HepG2 (cell line): ENCODE measurements around the gene SIRT7. TPM values are rescaled to one million over a fixed set of nuclear protein-coding genes. Genes with fewer than 3 reads are reported as not detected.

ENCODE experiments used
- CERS6 ChIP-seq: sonication (generic); formaldehyde crosslinking; IDR thresholded peaks from 2 replicates; pipeline ENCODE4 v1.5.0; 2020; ENCODE audit warnings: missing genetic modification reagents
- MAX ChIP-seq: IDR thresholded peaks from 2 replicates; pipeline ENCODE4 v1.6.1; 2012; ENCODE audit warnings: inconsistent platforms
- MXI1 ChIP-seq: IDR thresholded peaks from 3 replicates; pipeline ENCODE4 v1.6.1; 2012; ENCODE audit warnings: low read depth, low read length, inconsistent platforms, borderline replicate concordance
- NR2F1 ChIP-seq, 2 experiments: fragments of 450-650 bp in 1 of 2; formaldehyde crosslinking in 1 of 2; IDR thresholded peaks; 2 replicates each; pipeline versions ENCODE4 v1.5.0 to v1.6.1; 2016 to 2020; ENCODE audit warnings: mild to moderate bottlenecking in 1 of 2, missing compliant biosample characterization in 1 of 2, missing genetic modification reagents in 1 of 2, moderate library complexity in 1 of 2
- PLRG1 ChIP-seq: fragments of 450-650 bp; conservative IDR thresholded peaks from 2 replicates; pipeline ENCODE4 v1.6.1; 2016
- POLR2G ChIP-seq: fragments of 200-400 bp; formaldehyde crosslinking; IDR thresholded peaks from 2 replicates; pipeline ENCODE4 v1.6.1; 2018; ENCODE audit warnings: mild to moderate bottlenecking, low read depth, low read length, moderate library complexity
- REL ChIP-seq: sonication (generic); formaldehyde crosslinking; conservative IDR thresholded peaks from 2 replicates; pipeline ENCODE4 v1.8.0; 2022; ENCODE audit warnings: mild to moderate bottlenecking, missing genetic modification reagents, moderate library complexity
- TGIF2 ChIP-seq: IDR thresholded peaks from 2 replicates; pipeline ENCODE4 v1.6.1; 2016; ENCODE audit warnings: control low read depth, missing compliant biosample characterization
- ZNF136 ChIP-seq: sonication (generic); formaldehyde crosslinking; IDR thresholded peaks from 2 replicates; pipeline ENCODE4 v1.8.1; 2022; ENCODE audit warnings: low read depth, mild to moderate bottlenecking, moderate library complexity, missing genetic modification reagents
- ZNF552 ChIP-seq: sonication (generic); formaldehyde crosslinking; IDR thresholded peaks from 2 replicates; pipeline ENCODE4 v1.9.0; 2022; ENCODE audit warnings: missing genetic modification reagents, mild to moderate bottlenecking, borderline replicate concordance
- ZNF691 ChIP-seq: sonication (generic); formaldehyde crosslinking; IDR thresholded peaks from 2 replicates; pipeline ENCODE4 v1.4.0; 2020; ENCODE audit warnings: missing genetic modification reagents, low read depth, mild to moderate bottlenecking, borderline replicate concordance
- ZNF850 ChIP-seq: sonication (generic); formaldehyde crosslinking; conservative IDR thresholded peaks from 2 replicates; pipeline ENCODE4 v1.9.0; 2021; ENCODE audit warnings: mild to moderate bottlenecking, missing genetic modification reagents
- polyA plus RNA-seq, 8 experiments: library from polyadenylated mRNA; depleted of rRNA in 3 of 8; stranded (reverse) in 7 of 8; unstranded in 1 of 8; fragments of >200 nt; fragmentation: Illumina TruSeq in 4 of 8; extraction: Trizol in 4 of 8; gene quantifications; 2 replicates each; pipeline versions ENCODE4 v1.2.1 to v1.2.3, GENCODE V29; 2011 to 2016; ENCODE audit warnings: low read depth in 4 of 8, missing spikeins in 1 of 8, mixed read lengths in 1 of 8; ENCODE audit not compliant: insufficient read depth in 1 of 8
- total RNA-seq, 5 experiments: library from RNA; depleted of rRNA; stranded (reverse); fragments of >200 nt; fragmentation: Illumina TruSeq; extraction: Trizol; gene quantifications; 2 replicates each; pipeline ENCODE4 v1.2.3, GENCODE V29; 2016; ENCODE audit warnings: low read depth in 1 of 5
- TF ChIP-seq, protein P1 (sequence below): sonication (generic); formaldehyde crosslinking; IDR thresholded peaks from 2 replicates; pipeline ENCODE4 v1.8.1; 2023; ENCODE audit warnings: mild to moderate bottlenecking, moderate library complexity, missing genetic modification reagents
- TF ChIP-seq, protein P2 (sequence below): IDR thresholded peaks from 2 replicates; pipeline ENCODE4 v1.6.1; 2016; ENCODE audit warnings: low read depth

The SIRT7 gene
- total and polyA plus RNA-seq, 2 of the 13 experiments (the other 11 are each of a cell fraction or from before 2014, with no cell fraction given) = 8.3 to 24.8 TPM

- TF ChIP-seq, protein P1, sequence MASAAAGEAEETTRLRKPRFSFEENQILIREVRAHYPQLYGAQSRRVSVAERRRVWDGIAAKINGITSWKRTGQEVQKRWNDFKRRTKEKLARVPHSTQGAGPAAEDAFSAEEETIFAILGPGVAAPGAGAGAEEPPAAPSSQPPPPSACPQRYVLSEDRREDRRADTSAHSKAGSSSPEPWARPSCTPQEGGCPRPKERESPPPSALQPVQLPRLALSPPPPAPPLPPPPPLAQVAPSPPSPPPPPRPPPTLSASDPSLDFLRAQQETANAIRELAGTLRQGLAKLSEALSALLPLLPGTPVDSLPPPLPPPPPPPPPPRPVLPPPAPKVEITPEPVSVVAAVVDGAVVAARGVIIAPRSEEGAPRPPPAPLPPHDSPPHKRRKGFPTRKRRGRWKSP (CRISPR knock-in tag) = no peak
- TF ChIP-seq MAX (peak; percentile 13; the same call in 1 of the 2 replicates), ZNF691 (CRISPR knock-in tag) (no peak), PLRG1 (no peak), REL (no peak), ZNF850 (CRISPR knock-in tag) (no peak), CERS6 (no peak), POLR2G (peak; percentile 29; the same call in 1 of the 2 replicates), NR2F1 (CRISPR knock-in tag; IDR thresholded peaks at IDR 0.05) (no peak), ZNF136 (0 out of 2 replicates have a peak, but pooled peaks have one; percentile 68), TGIF2 (no peak), ZNF552 (CRISPR knock-in tag) (no peak), MXI1 (no peak)
- TF ChIP-seq, protein P2, sequence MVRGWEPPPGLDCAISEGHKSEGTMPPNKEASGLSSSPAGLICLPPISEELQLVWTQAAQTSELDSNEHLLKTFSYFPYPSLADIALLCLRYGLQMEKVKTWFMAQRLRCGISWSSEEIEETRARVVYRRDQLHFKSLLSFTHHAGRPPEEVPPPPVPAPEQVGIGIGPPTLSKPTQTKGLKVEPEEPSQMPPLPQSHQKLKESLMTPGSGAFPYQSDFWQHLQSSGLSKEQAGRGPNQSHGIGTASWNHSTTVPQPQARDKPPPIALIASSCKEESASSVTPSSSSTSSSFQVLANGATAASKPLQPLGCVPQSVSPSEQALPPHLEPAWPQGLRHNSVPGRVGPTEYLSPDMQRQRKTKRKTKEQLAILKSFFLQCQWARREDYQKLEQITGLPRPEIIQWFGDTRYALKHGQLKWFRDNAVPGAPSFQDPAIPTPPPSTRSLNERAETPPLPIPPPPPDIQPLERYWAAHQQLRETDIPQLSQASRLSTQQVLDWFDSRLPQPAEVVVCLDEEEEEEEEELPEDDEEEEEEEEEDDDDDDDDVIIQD (CRISPR knock-in tag) = no peak
These were observed 43.8 kb upstream of the SIRT7 start (continued) for GRCh38 chr17:81961521-81962498.
